HepG2 (cell line): ENCODE data around the gene MYL6B. TPM values are rescaled to one million over a fixed set of nuclear protein-coding genes. Genes with fewer than 3 reads are reported as not detected.

Experiments
- ATAC-seq: fragments of 200-7000 bp; cut with Tn5 transposase; 3 replicates; pipeline ENCODE4 v1.9.1; 2020; ENCODE audit warnings: mild to moderate bottlenecking, moderate library complexity
- BruUV-seq: library from RNA; stranded (reverse); fragments of 400-500 nt; replicated peaks from 2 replicates; lab custom pipeline; 2021; lab: Mats Ljungman, UMichigan
- CTCF ChIA-PET: fragments of 300-600 bp; formaldehyde crosslinking; extraction: SDS; loops from one replicate; lab custom pipeline; 2021; ENCODE audit warnings: low total read pairs, inconsistent platforms, low intra/inter-chr PET ratio; lab: Yijun Ruan, JAX
- POLR2A ChIA-PET: fragments of 350-600 bp; sonication (Branson Sonifier 250); formaldehyde crosslinking; loops from one replicate; lab custom pipeline; 2020; ENCODE audit warnings: antibody characterized with exemption, inconsistent platforms; lab: Yijun Ruan, JAX
- DNase-seq: peaks from one replicate; pipeline ENCODE4 v3.0.0-alpha.2; 2015; ENCODE audit warnings: low spot score
- FAIRE-seq: peaks from 3 replicates; lab custom pipeline; 2011; peaks lifted over from hg19 to GRCh38; lab: Jason Lieb, UNC
- H2AFZ ChIP-seq: one replicate; pipeline ENCODE4 v1.6.1; 2011; ENCODE audit warnings: low read length, inconsistent platforms
- H3K27ac ChIP-seq: fragments of 300-600 bp; 3 replicates; pipeline ENCODE4 v1.8.0; 2011; ENCODE audit warnings: mixed run types, mild to moderate bottlenecking, mixed read lengths, low read length, inconsistent platforms; ENCODE audit not compliant: insufficient read depth; ENCODE audit errors: extremely low read length
- H3K27me3 ChIP-seq, 2 experiments: fragments of 200-600 bp in 1 of 2; 2 replicates in 1 of 2; 3 replicates in 1 of 2; pipeline versions ENCODE4 v1.6.0 to v1.8.0; 2011; ENCODE audit warnings: low read length in 2 of 2, mild to moderate bottlenecking in 2 of 2, moderate library complexity in 2 of 2, inconsistent platforms in 1 of 2; ENCODE audit not compliant: insufficient read depth in 2 of 2, control insufficient read depth in 1 of 2
- H3K36me3 ChIP-seq, 2 experiments: fragments of 200-600 bp in 1 of 2; replicated peaks in 1 of 2; 2 replicates in 1 of 2; 3 replicates in 1 of 2; pipeline versions ENCODE4 v1.5.1 to v1.8.0; 2011; ENCODE audit warnings: low read length in 2 of 2, inconsistent platforms in 1 of 2; ENCODE audit not compliant: insufficient read depth in 2 of 2, control insufficient read depth in 1 of 2
- H3K4me1 ChIP-seq: 2 replicates; pipeline ENCODE4 v1.5.1; 2012; ENCODE audit warnings: low read length, inconsistent platforms; ENCODE audit not compliant: insufficient read depth
- H3K4me2 ChIP-seq: 2 replicates; pipeline ENCODE4 v1.6.0; 2011; ENCODE audit warnings: low read depth, low read length, inconsistent platforms
- H3K4me3 ChIP-seq, 3 experiments: fragments of 200-600 bp in 1 of 3; sonication (generic), shearing (Covaris generic) in 1 of 3; replicated peaks in 1 of 3; 2 replicates each; pipeline ENCODE4 v1.5.1; 2011 to 2016; ENCODE audit warnings: low read length in 3 of 3, inconsistent platforms in 2 of 3, low read depth in 2 of 3, mild to moderate bottlenecking in 2 of 3, control low read depth in 1 of 3, mixed read lengths in 1 of 3; ENCODE audit not compliant: insufficient read depth in 1 of 3
- H3K79me2 ChIP-seq: one replicate; pipeline ENCODE4 v1.6.1; 2011; ENCODE audit warnings: low read length, inconsistent platforms; ENCODE audit not compliant: insufficient read depth
- H3K9ac ChIP-seq: 2 replicates; pipeline ENCODE4 v1.6.0; 2011; ENCODE audit warnings: mild to moderate bottlenecking, low read depth, low read length, inconsistent platforms; ENCODE audit not compliant: insufficient read depth
- H3K9me3 ChIP-seq: 2 replicates; pipeline ENCODE4 v1.5.1; 2012; ENCODE audit warnings: mild to moderate bottlenecking, low read length
- H4K20me1 ChIP-seq: 2 replicates; pipeline ENCODE4 v1.6.0; 2011; ENCODE audit warnings: inconsistent platforms, mild to moderate bottlenecking, low read length, moderate library complexity; ENCODE audit not compliant: insufficient read depth
- ATM ChIP-seq: fragments of 450-650 bp; IDR thresholded peaks from 2 replicates; pipeline ENCODE4 v1.7.1; 2017; ENCODE audit warnings: mild to moderate bottlenecking, borderline replicate concordance
- HDAC2 ChIP-seq: sonication (generic); formaldehyde crosslinking; IDR thresholded peaks from 2 replicates; pipeline ENCODE4 v1.4.0; 2020; ENCODE audit warnings: missing genetic modification reagents
- HOXA9 ChIP-seq: sonication (generic); formaldehyde crosslinking; IDR thresholded peaks from 2 replicates; pipeline ENCODE4 v1.8.1; 2022; ENCODE audit warnings: missing genetic modification reagents, mild to moderate bottlenecking, moderate library complexity, borderline replicate concordance
- JDP2 ChIP-seq: sonication (generic); formaldehyde crosslinking; IDR thresholded peaks from 2 replicates; pipeline ENCODE4 v1.8.1; 2022; ENCODE audit warnings: missing genetic modification reagents, borderline replicate concordance
- KDM3A ChIP-seq: IDR thresholded peaks from 2 replicates; pipeline ENCODE4 v1.6.1; 2018; ENCODE audit warnings: low read depth, missing compliant biosample characterization
- MATR3 ChIP-seq: sonication (generic); formaldehyde crosslinking; IDR thresholded peaks from 2 replicates; pipeline ENCODE4 v1.4.0; 2020; ENCODE audit warnings: missing genetic modification reagents
- ZNF282 ChIP-seq: fragments of 450-650 bp; IDR thresholded peaks from 2 replicates; pipeline ENCODE4 v1.6.1; 2018; ENCODE audit not compliant: partially characterized antibody
- ZNF350 ChIP-seq: sonication (generic); formaldehyde crosslinking; IDR thresholded peaks from 2 replicates; pipeline ENCODE4 v1.4.0; 2020; ENCODE audit warnings: mild to moderate bottlenecking, low read depth, missing genetic modification reagents, borderline replicate concordance
- ZNF382 ChIP-seq: sonication (generic); formaldehyde crosslinking; IDR thresholded peaks from 2 replicates; pipeline ENCODE4 v1.5.0; 2020; ENCODE audit warnings: missing genetic modification reagents, mild to moderate bottlenecking, borderline replicate concordance
- ZNF672 ChIP-seq: sonication (generic); formaldehyde crosslinking; IDR thresholded peaks from 2 replicates; pipeline ENCODE4 v1.8.1; 2022; ENCODE audit warnings: missing genetic modification reagents
- ZNF709 ChIP-seq: sonication (generic); formaldehyde crosslinking; IDR thresholded peaks from 2 replicates; pipeline ENCODE4 v1.5.0; 2020; ENCODE audit warnings: mild to moderate bottlenecking, missing genetic modification reagents
- ZNF772 ChIP-seq: sonication (generic); formaldehyde crosslinking; IDR thresholded peaks from 2 replicates; pipeline ENCODE4 v1.5.0; 2020; ENCODE audit warnings: mild to moderate bottlenecking, missing genetic modification reagents
- WGBS: methylation state at CpG from one replicate; pipeline ENCODE4 v1.1.6; 2017; ENCODE audit warnings: low lambda C conversion rate; 5-methylcytosine and 5-hydroxymethylcytosine counted together
- in situ Hi-C: cut with HindIII; loops from 2 replicates; pipeline ENCODE4 v1.10.0; 2017; ENCODE audit warnings: low pct_unique_long_range_greater_than_20kb; ENCODE audit not compliant: extremely low pct_ligation_motif_present
- intact Hi-C: fragments of 100-400 bp; cut with micrococcal nuclease; formaldehyde crosslinking; loops from one replicate; pipeline ENCODE4 v1.10.0; 2022; ENCODE audit not compliant: unreplicated experiment
- polyA plus RNA-seq, 8 experiments: library from polyadenylated mRNA; depleted of rRNA in 3 of 8; stranded (reverse) in 7 of 8; unstranded in 1 of 8; fragments of >200 nt; fragmentation: Illumina TruSeq in 4 of 8; extraction: Trizol in 4 of 8; gene quantifications; 2 replicates each; pipeline versions ENCODE4 v1.2.1 to v1.2.3, GENCODE V29; 2011 to 2016; ENCODE audit warnings: low read depth in 4 of 8, missing spikeins in 1 of 8, mixed read lengths in 1 of 8; ENCODE audit not compliant: insufficient read depth in 1 of 8
- total RNA-seq, 5 experiments: library from RNA; depleted of rRNA; stranded (reverse); fragments of >200 nt; fragmentation: Illumina TruSeq; extraction: Trizol; gene quantifications; 2 replicates each; pipeline ENCODE4 v1.2.3, GENCODE V29; 2016; ENCODE audit warnings: low read depth in 1 of 5
- TF ChIP-seq, protein P1 (sequence below): fragments of 450-650 bp; IDR thresholded peaks from 2 replicates; pipeline ENCODE4 v1.6.1; 2017
- TF ChIP-seq, protein P2 (sequence below): sonication (generic); formaldehyde crosslinking; IDR thresholded peaks from 2 replicates; pipeline ENCODE4 v1.4.0; 2020; ENCODE audit warnings: missing genetic modification reagents

The MYL6B gene
- total and polyA plus RNA-seq, 2 of the 13 experiments (the other 11 are each of a cell fraction or from before 2014, with no cell fraction given) = 75.7 to 88.7 TPM

DNA sequence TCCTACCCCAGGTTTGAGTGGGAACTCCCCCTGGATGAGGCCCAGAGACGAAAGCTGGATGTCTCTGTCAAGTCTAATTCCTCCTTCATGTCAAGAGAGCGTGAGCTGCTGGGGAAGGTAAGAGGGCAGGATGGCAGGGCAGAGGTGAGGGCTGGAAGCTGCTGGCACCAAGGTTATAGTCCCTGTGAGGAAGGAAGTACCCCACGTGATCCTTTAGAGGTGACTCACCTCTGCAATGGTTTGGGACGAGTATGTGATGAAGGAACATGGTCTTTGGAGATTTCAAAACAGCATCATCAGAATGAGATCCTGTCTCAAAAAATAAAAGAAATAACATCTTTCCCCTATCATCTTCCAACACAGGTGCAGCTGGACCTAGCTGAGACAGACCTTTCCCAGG lies 9.2 kb upstream of the MYL6B start:
- ATAC-seq = no peak

More for the DNA sequence above, 9.2 kb upstream of the MYL6B start:
- FAIRE-seq (no peak), DNase-seq (no peak)
- in situ Hi-C loops (no loop called here), intact Hi-C loops (no loop called here)
- Histone ChIP-seq H3K79me2 (no peaks in the 10 kb centered on the region), H3K27ac (no peak overlapping the region), H3K36me3 (peaks cover 15 to 61% of the 10 kb centered on the region in 2 experiments), H4K20me1 (no peaks in the 10 kb centered on the region), H3K9me3 (no peaks in the 10 kb centered on the region), H3K4me2 (no peak overlapping the region), H3K27me3 (no peaks in the 10 kb centered on the region), H3K4me3 (no peak overlapping the region), H2AFZ (no peak overlapping the region), H3K9ac (no peak overlapping the region), H3K4me1 (no peaks in the 10 kb centered on the region)
- ChIA-PET CTCF (no interaction called here), POLR2A (interaction anchor here (2.6 kb wide), 1 partner anchor 15 kb away, joined by 14 read pairs; the partner anchor contains the start of gene ESYT1)
- WGBS = 96% methylated on average over 4 of the region's 4 CpGs
- BruUV-seq = no TSS peak
- TF ChIP-seq ZNF382 = no peak
- TF ChIP-seq ZNF709 (CRISPR knock-in tag) = no peak
- no peak for TF ChIP-seq ATM
- TF ChIP-seq HDAC2 (CRISPR knock-in tag) = no peak
- no peak for TF ChIP-seq ZNF772 (CRISPR knock-in tag)
- no peak for TF ChIP-seq ZNF282
- TF ChIP-seq, protein P1, sequence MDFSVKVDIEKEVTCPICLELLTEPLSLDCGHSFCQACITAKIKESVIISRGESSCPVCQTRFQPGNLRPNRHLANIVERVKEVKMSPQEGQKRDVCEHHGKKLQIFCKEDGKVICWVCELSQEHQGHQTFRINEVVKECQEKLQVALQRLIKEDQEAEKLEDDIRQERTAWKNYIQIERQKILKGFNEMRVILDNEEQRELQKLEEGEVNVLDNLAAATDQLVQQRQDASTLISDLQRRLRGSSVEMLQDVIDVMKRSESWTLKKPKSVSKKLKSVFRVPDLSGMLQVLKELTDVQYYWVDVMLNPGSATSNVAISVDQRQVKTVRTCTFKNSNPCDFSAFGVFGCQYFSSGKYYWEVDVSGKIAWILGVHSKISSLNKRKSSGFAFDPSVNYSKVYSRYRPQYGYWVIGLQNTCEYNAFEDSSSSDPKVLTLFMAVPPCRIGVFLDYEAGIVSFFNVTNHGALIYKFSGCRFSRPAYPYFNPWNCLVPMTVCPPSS = no peak
- no peak for TF ChIP-seq MATR3 (CRISPR knock-in tag)
- TF ChIP-seq ZNF672 (CRISPR knock-in tag) = no peak
- no peak for TF ChIP-seq JDP2 (CRISPR knock-in tag)
- TF ChIP-seq, protein P2, sequence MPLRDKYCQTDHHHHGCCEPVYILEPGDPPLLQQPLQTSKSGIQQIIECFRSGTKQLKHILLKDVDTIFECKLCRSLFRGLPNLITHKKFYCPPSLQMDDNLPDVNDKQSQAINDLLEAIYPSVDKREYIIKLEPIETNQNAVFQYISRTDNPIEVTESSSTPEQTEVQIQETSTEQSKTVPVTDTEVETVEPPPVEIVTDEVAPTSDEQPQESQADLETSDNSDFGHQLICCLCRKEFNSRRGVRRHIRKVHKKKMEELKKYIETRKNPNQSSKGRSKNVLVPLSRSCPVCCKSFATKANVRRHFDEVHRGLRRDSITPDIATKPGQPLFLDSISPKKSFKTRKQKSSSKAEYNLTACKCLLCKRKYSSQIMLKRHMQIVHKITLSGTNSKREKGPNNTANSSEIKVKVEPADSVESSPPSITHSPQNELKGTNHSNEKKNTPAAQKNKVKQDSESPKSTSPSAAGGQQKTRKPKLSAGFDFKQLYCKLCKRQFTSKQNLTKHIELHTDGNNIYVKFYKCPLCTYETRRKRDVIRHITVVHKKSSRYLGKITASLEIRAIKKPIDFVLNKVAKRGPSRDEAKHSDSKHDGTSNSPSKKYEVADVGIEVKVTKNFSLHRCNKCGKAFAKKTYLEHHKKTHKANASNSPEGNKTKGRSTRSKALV (CRISPR knock-in tag) = no peak
- TF ChIP-seq KDM3A (CRISPR knock-in tag) = no peak
- TF ChIP-seq HOXA9 (CRISPR knock-in tag) = no peak
- no peak for TF ChIP-seq ZNF350
